GM18909 (cell line): ENCODE measurements around the gene EEF1A1.
"Not testable (repeated sequence)": the region's sequence is repeated elsewhere in the genome, so short reads cannot be mapped to it uniquely, and the experiment has no call there.

Experiments
- ATAC-seq: cut with Tn5 transposase; IDR thresholded peaks from one replicate; pipeline ENCODE4 v1.9.1; 2021; ENCODE audit warnings: mild to moderate bottlenecking; ENCODE audit not compliant: unreplicated experiment, poor library complexity

Gene EEF1A1

GRCh38 chr6:73508776-73509175, 12.1 kb downstream of the EEF1A1 start:
- no peak for ATAC-seq

- no peak for ATAC-seq
Measured at GRCh38 chr6:73506246-73506645, 14.6 kb downstream of the EEF1A1 start.

- not testable (repeated sequence) for ATAC-seq
Measured at GRCh38 chr6:73505705-73506104, 15.1 kb downstream of the EEF1A1 start.

- no peak for ATAC-seq
Measured at GRCh38 chr6:73505142-73505541, 15.7 kb downstream of the EEF1A1 start.

GRCh38 chr6:73504160-73504559, 16.7 kb downstream of the EEF1A1 start:
- no peak for ATAC-seq

- ATAC-seq: no peak
Measured at GRCh38 chr6:73503027-73503772, 17.6 kb downstream of the EEF1A1 start.

GRCh38 chr6:73497915-73498314, 22.9 kb downstream of the EEF1A1 start:
- ATAC-seq: no peak

GRCh38 chr6:73491377-73491776, 29.5 kb downstream of the EEF1A1 start:
- ATAC-seq: no peak

- no peak for ATAC-seq
Measured at GRCh38 chr6:73487473-73487872, 33.4 kb downstream of the EEF1A1 start.

GRCh38 chr6:73484438-73484837, 36.4 kb downstream of the EEF1A1 start:
- ATAC-seq: no peak

GRCh38 chr6:73481969-73482368, 38.9 kb downstream of the EEF1A1 start:
- no peak for ATAC-seq

GRCh38 chr6:73477407-73477806, 43.4 kb downstream of the EEF1A1 start:
- ATAC-seq: no peak

GRCh38 chr6:73476723-73477122, 44.1 kb downstream of the EEF1A1 start:
- no peak for ATAC-seq

GRCh38 chr6:73471686-73472290, 49.0 kb downstream of the EEF1A1 start:
- peak; percentile 97 for ATAC-seq
